HEK293 (cell line): ENCODE results near the gene INTS6.

Experiments used
- CTCF ChIA-PET: fragments of 350-600 bp; formaldehyde crosslinking; extraction: SDS; loops from one replicate; lab custom pipeline; 2021; ENCODE audit warnings: antibody characterized with exemption; lab: Yijun Ruan, JAX
- POLR2A ChIA-PET: fragments of 300-600 bp; formaldehyde crosslinking; extraction: SDS; loops from one replicate; lab custom pipeline; 2020; ENCODE audit warnings: antibody characterized with exemption, inconsistent platforms; lab: Yijun Ruan, JAX
- H3K27ac ChIP-seq: fragments of 200-500 bp; sonication (Bioruptor generic); 2 replicates; pipeline ENCODE4 v1.5.1; 2014; ENCODE audit warnings: low read depth, low read length, control low read depth, inconsistent platforms; ENCODE audit errors: extremely low read depth
- H3K36me3 ChIP-seq, 2 experiments: fragments of 200-500 bp in 1 of 2; sonication (Bioruptor generic) in 1 of 2; 1 replicate in 1 of 2; 2 replicates in 1 of 2; pipeline ENCODE4 v1.5.1; 2014 to 2017; ENCODE audit warnings: inconsistent platforms in 2 of 2, low read length in 2 of 2; ENCODE audit not compliant: control insufficient read depth in 2 of 2, insufficient read depth in 1 of 2
- H3K4me1 ChIP-seq: fragments of 200-500 bp; sonication (Bioruptor generic); 2 replicates; pipeline ENCODE4 v1.5.1; 2014; ENCODE audit warnings: mild to moderate bottlenecking, low read length, inconsistent platforms; ENCODE audit not compliant: control insufficient read depth, insufficient read depth
- H3K4me3 ChIP-seq: 2 replicates; pipeline ENCODE4 v1.5.1; 2011; ENCODE audit warnings: low read depth, mild to moderate bottlenecking, control low read depth, low read length, moderate library complexity
- H3K9me3 ChIP-seq: fragments of 200-500 bp; sonication (Bioruptor generic); 2 replicates; pipeline ENCODE4 v1.5.1; 2014; ENCODE audit warnings: low read depth, low read length, inconsistent platforms; ENCODE audit not compliant: control insufficient read depth, insufficient read depth
- EGR2 ChIP-seq: fragments of 450-650 bp; formaldehyde crosslinking; IDR thresholded peaks from 2 replicates; pipeline ENCODE4 v1.5.1; 2016; ENCODE audit warnings: low read depth, missing biosample characterization, missing genetic modification characterization
- GLIS1 ChIP-seq: fragments of 450-650 bp; formaldehyde crosslinking; IDR thresholded peaks from 2 replicates; pipeline ENCODE4 v1.5.1; 2016; ENCODE audit warnings: missing biosample characterization, missing genetic modification characterization
- KLF9 ChIP-seq: fragments of 450-650 bp; formaldehyde crosslinking; IDR thresholded peaks from 2 replicates; pipeline ENCODE4 v1.5.1; 2016; ENCODE audit warnings: missing biosample characterization, missing genetic modification characterization, low read depth
- MEIS1 ChIP-seq: sonication (generic); formaldehyde crosslinking; IDR thresholded peaks from 2 replicates; pipeline ENCODE4 v1.8.1; 2022; ENCODE audit warnings: missing genetic modification reagents, mild to moderate bottlenecking, borderline replicate concordance
- MZF1 ChIP-seq: fragments of 450-650 bp; formaldehyde crosslinking; IDR thresholded peaks from 2 replicates; pipeline ENCODE4 v1.5.1; 2017; ENCODE audit warnings: missing biosample characterization, missing genetic modification characterization, borderline replicate concordance
- OVOL3 ChIP-seq: fragments of 450-650 bp; formaldehyde crosslinking; IDR thresholded peaks from 2 replicates; pipeline ENCODE4 v1.5.1; 2016; ENCODE audit warnings: missing biosample characterization, missing genetic modification characterization
- SP2 ChIP-seq: fragments of 450-650 bp; formaldehyde crosslinking; IDR thresholded peaks from 2 replicates; pipeline ENCODE4 v1.5.1; 2016; ENCODE audit warnings: missing biosample characterization, missing genetic modification characterization
- TCF7L2 ChIP-seq: IDR thresholded peaks from 2 replicates; pipeline ENCODE4 v1.6.1; 2011; ENCODE audit warnings: low read depth, mild to moderate bottlenecking, inconsistent platforms, low read length, moderate library complexity, borderline replicate concordance
- YY1 ChIP-seq: fragments of 450-650 bp; formaldehyde crosslinking; IDR thresholded peaks from 2 replicates; pipeline ENCODE4 v1.5.1; 2018; ENCODE audit warnings: missing biosample characterization, missing genetic modification characterization
- ZBTB21 ChIP-seq: fragments of 450-650 bp; formaldehyde crosslinking; IDR thresholded peaks from 2 replicates; pipeline ENCODE4 v1.5.1; 2017; ENCODE audit warnings: missing biosample characterization, missing genetic modification characterization
- ZFHX2 ChIP-seq: fragments of 450-650 bp; formaldehyde crosslinking; conservative IDR thresholded peaks from 2 replicates; pipeline ENCODE4 v1.5.1; 2016; ENCODE audit warnings: missing biosample characterization, missing genetic modification characterization
- ZNF16 ChIP-seq: fragments of 450-650 bp; formaldehyde crosslinking; IDR thresholded peaks from 2 replicates; pipeline ENCODE4 v1.5.1; 2016; ENCODE audit warnings: low read depth, missing biosample characterization, missing genetic modification characterization
- ZNF202 ChIP-seq: fragments of 450-650 bp; formaldehyde crosslinking; IDR thresholded peaks from 2 replicates; pipeline ENCODE4 v1.5.1; 2016; ENCODE audit warnings: missing biosample characterization, missing genetic modification characterization, borderline replicate concordance
- ZNF341 ChIP-seq: fragments of 450-650 bp; formaldehyde crosslinking; IDR thresholded peaks from 2 replicates; pipeline ENCODE4; 2016; ENCODE audit warnings: low read depth, missing biosample characterization, missing genetic modification characterization
- ZNF350 ChIP-seq: fragments of 450-650 bp; formaldehyde crosslinking; IDR thresholded peaks from 2 replicates; pipeline ENCODE4 v1.5.0; 2017; ENCODE audit warnings: missing biosample characterization, mild to moderate bottlenecking, missing genetic modification characterization
- ZNF426 ChIP-seq: fragments of 450-650 bp; formaldehyde crosslinking; IDR thresholded peaks from 2 replicates; pipeline ENCODE4 v1.5.1; 2017; ENCODE audit warnings: missing biosample characterization, missing genetic modification characterization, mild to moderate bottlenecking, inconsistent platforms, moderate library complexity
- ZNF473 ChIP-seq: fragments of 450-650 bp; formaldehyde crosslinking; IDR thresholded peaks from 2 replicates; pipeline ENCODE4 v1.5.1; 2017; ENCODE audit warnings: missing biosample characterization, missing genetic modification characterization
- ZNF521 ChIP-seq: fragments of 450-650 bp; formaldehyde crosslinking; IDR thresholded peaks from 2 replicates; pipeline ENCODE4 v1.5.1; 2017; ENCODE audit warnings: missing biosample characterization, mild to moderate bottlenecking, missing genetic modification characterization
- ZNF558 ChIP-seq: fragments of 450-650 bp; formaldehyde crosslinking; IDR thresholded peaks from 2 replicates; pipeline ENCODE4 v1.5.1; 2016; ENCODE audit warnings: missing biosample characterization, missing genetic modification characterization
- ZNF560 ChIP-seq: fragments of 450-650 bp; formaldehyde crosslinking; IDR thresholded peaks from 2 replicates; pipeline ENCODE4 v1.5.1; 2017; ENCODE audit warnings: missing biosample characterization, missing genetic modification characterization, borderline replicate concordance
- ZNF626 ChIP-seq: fragments of 450-650 bp; sonication (Bioruptor Pico); formaldehyde crosslinking; IDR thresholded peaks from 2 replicates; pipeline ENCODE4 v1.5.1; 2018; ENCODE audit warnings: missing biosample characterization, missing genetic modification characterization, inconsistent platforms
- ZNF660 ChIP-seq: fragments of 450-650 bp; IDR thresholded peaks from 2 replicates; pipeline ENCODE4 v1.5.1; 2018; ENCODE audit warnings: missing biosample characterization, mild to moderate bottlenecking, missing genetic modification characterization
- ZNF837 ChIP-seq: fragments of 450-650 bp; formaldehyde crosslinking; IDR thresholded peaks from 2 replicates; pipeline ENCODE4 v1.5.1; 2016; ENCODE audit warnings: missing biosample characterization, missing genetic modification characterization
- TF ChIP-seq, protein P1 (sequence below): fragments of 450-650 bp; formaldehyde crosslinking; IDR thresholded peaks from 2 replicates; pipeline ENCODE4 v1.5.1; 2016; ENCODE audit warnings: missing biosample characterization, missing genetic modification characterization
- TF ChIP-seq, protein P2 (sequence below): fragments of 450-650 bp; formaldehyde crosslinking; IDR thresholded peaks from 2 replicates; pipeline ENCODE4 v1.5.1; 2016; ENCODE audit warnings: missing biosample characterization, missing genetic modification characterization
- TF ChIP-seq, protein P3 (sequence below): fragments of 450-650 bp; formaldehyde crosslinking; IDR thresholded peaks from 2 replicates; pipeline ENCODE4 v1.5.1; 2016; ENCODE audit warnings: missing biosample characterization, missing genetic modification characterization

INTS6 gene

DNA sequence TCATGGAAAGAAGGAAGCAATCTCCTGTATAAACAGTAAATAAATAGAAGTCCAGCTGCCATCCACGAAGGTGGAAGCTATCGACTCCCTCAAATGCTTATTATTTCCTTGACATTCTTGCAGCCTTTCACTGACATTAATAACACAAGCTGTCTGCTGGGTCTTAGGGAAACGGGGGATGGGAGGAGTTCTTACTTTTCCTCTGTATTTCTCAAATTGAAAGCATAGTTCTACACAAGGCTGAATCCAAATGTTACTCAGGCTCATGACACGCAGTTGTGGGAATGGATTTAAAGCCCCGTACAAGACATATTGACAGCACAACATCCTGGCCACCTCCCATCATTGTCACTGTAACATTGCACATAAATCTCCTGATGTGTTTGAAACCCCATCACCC, 109.4 kb downstream of the INTS6 start:
- Histone ChIP-seq H3K27ac (no peak overlapping the region), H3K4me1 (no peaks in the 10 kb centered on the region), H3K4me3 (no peak overlapping the region), H3K9me3 (no peaks in the 10 kb centered on the region), H3K36me3 (no peaks in the 10 kb centered on the region)
- TF ChIP-seq, protein P1, sequence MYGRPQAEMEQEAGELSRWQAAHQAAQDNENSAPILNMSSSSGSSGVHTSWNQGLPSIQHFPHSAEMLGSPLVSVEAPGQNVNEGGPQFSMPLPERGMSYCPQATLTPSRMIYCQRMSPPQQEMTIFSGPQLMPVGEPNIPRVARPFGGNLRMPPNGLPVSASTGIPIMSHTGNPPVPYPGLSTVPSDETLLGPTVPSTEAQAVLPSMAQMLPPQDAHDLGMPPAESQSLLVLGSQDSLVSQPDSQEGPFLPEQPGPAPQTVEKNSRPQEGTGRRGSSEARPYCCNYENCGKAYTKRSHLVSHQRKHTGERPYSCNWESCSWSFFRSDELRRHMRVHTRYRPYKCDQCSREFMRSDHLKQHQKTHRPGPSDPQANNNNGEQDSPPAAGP (tag by site-specific recombination) = no peak
- TF ChIP-seq ZFHX2 (no peak), MEIS1 (CRISPR knock-in tag) (no peak), ZNF626 (tag by site-specific recombination) (no peak), ZNF660 (tag by site-specific recombination) (no peak), ZNF350 (tag by site-specific recombination) (no peak), YY1 (tag by site-specific recombination) (no peak), ZNF341 (tag by site-specific recombination) (no peak), ZNF558 (no peak), MZF1 (tag by site-specific recombination) (no peak), EGR2 (tag by site-specific recombination) (no peak), GLIS1 (tag by site-specific recombination) (no peak), ZBTB21 (no peak), ZNF473 (tag by site-specific recombination) (no peak)
- TF ChIP-seq, protein P2, sequence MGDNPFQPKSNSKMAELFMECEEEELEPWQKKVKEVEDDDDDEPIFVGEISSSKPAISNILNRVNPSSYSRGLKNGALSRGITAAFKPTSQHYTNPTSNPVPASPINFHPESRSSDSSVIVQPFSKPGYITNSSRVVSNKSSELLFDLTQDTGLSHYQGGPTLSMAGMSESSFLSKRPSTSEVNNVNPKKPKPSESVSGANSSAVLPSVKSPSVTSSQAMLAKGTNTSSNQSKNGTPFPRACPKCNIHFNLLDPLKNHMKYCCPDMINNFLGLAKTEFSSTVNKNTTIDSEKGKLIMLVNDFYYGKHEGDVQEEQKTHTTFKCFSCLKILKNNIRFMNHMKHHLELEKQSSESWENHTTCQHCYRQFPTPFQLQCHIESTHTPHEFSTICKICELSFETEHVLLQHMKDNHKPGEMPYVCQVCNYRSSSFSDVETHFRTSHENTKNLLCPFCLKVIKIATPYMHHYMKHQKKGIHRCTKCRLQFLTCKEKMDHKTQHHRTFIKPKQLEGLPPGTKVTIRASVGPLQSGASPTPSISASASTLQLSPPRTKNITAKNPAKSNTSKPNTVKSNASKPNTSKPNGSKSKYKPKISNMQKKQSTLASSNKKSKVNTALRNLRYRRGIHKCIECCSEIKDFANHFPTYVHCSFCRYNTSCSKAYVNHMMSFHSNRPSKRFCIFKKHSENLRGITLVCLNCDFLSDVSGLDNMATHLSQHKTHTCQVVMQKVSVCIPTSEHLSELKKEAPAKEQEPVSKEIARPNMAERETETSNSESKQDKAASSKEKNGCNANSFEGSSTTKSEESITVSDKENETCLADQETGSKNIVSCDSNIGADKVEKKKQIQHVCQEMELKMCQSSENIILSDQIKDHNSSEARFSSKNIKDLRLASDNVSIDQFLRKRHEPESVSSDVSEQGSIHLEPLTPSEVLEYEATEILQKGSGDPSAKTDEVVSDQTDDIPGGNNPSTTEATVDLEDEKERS (tag by site-specific recombination) = no peak
- TF ChIP-seq, protein P3, sequence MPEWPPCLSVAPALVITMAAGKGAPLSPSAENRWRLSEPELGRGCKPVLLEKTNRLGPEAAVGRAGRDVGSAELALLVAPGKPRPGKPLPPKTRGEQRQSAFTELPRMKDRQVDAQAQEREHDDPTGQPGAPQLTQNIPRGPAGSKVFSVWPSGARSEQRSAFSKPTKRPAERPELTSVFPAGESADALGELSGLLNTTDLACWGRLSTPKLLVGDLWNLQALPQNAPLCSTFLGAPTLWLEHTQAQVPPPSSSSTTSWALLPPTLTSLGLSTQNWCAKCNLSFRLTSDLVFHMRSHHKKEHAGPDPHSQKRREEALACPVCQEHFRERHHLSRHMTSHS (tag by site-specific recombination) = no peak
- ChIA-PET CTCF (no interaction called here), POLR2A (no interaction called here)

DNA sequence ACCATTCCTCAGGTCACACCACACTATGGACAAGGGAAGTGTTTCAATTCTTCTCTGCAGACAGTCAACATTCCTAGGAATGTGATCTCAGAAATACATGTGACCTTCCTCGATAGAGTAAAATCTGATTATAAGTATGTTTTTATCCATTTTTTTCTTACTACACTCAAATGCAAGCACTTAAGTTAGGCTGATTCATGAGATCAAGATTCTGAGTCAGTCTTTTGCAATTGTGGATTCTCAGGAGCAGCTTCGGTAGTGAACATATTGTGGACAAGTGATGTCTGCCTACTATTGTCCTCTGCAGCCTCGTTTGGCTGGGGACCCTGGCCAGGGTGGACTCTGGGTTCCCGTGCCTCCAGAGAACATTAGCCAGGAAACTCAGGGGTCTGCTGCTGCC, 110.1 kb downstream of the INTS6 start:
- Histone ChIP-seq H3K4me3 (no peak overlapping the region), H3K4me1 (no peaks in the 10 kb centered on the region), H3K36me3 (no peaks in the 10 kb centered on the region), H3K27ac (no peak overlapping the region), H3K9me3 (no peaks in the 10 kb centered on the region)
- ChIA-PET POLR2A (no interaction called here), CTCF (no interaction called here)
- TF ChIP-seq ZNF521 (tag by site-specific recombination) (no peak), ZNF16 (no peak), TCF7L2 (no peak), KLF9 (tag by site-specific recombination) (no peak), ZNF837 (tag by site-specific recombination) (no peak), ZNF202 (tag by site-specific recombination) (no peak), ZNF426 (tag by site-specific recombination) (no peak), OVOL3 (tag by site-specific recombination) (no peak), ZNF560 (tag by site-specific recombination) (no peak), MZF1 (tag by site-specific recombination) (no peak), SP2 (tag by site-specific recombination) (no peak)
